HG02852 (cell line): ENCODE results near the gene TMEM129.
"Not testable (repeated sequence)": the region's sequence is repeated elsewhere in the genome, so short reads cannot be mapped to it uniquely, and the experiment has no call there.

Experiments used
- ATAC-seq: cut with Tn5 transposase; IDR thresholded peaks from one replicate; pipeline ENCODE4 v1.9.1; 2021; ENCODE audit warnings: mild to moderate bottlenecking, moderate library complexity; ENCODE audit not compliant: unreplicated experiment

The TMEM129 gene

GRCh38 chr4:1703867-1704266 is 17.3 kb downstream of the TMEM129 start:
- ATAC-seq: no peak

GRCh38 chr4:1701671-1702070 is 19.5 kb downstream of the TMEM129 start:
- not testable (repeated sequence) for ATAC-seq

GRCh38 chr4:1695913-1696312 is 25.2 kb downstream of the TMEM129 start:
- no peak for ATAC-seq

GRCh38 chr4:1693131-1693896 is 27.8 kb downstream of the TMEM129 start:
- peak; percentile 75 for ATAC-seq

- ATAC-seq: no peak
Measured at GRCh38 chr4:1691737-1692373, 29.3 kb downstream of the TMEM129 start.

GRCh38 chr4:1690698-1691097 is 30.4 kb downstream of the TMEM129 start:
- ATAC-seq: no peak

- ATAC-seq: no peak
Measured at GRCh38 chr4:1686440-1687036, 34.6 kb downstream of the TMEM129 start.

- ATAC-seq: no peak
Measured at GRCh38 chr4:1685235-1686150, 35.6 kb downstream of the TMEM129 start.

GRCh38 chr4:1684506-1685234 is 36.5 kb downstream of the TMEM129 start:
- ATAC-seq: peak; percentile 21

GRCh38 chr4:1683736-1684505 is 37.2 kb downstream of the TMEM129 start, which contains the start of gene FAM53A:
Gene FAM53A (minus strand): TSS chr4:1684313. CDS start chr4:1668741, 15,572 bp downstream.
- ATAC-seq: peak; percentile 85

GRCh38 chr4:1683261-1683735 is 37.8 kb downstream of the TMEM129 start:
- ATAC-seq: no peak

GRCh38 chr4:1682860-1683259 is 38.3 kb downstream of the TMEM129 start:
- no peak for ATAC-seq

- ATAC-seq: no peak
Measured at GRCh38 chr4:1678244-1678643, 42.9 kb downstream of the TMEM129 start.

- no peak for ATAC-seq
Measured at GRCh38 chr4:1676605-1677525, 44.3 kb downstream of the TMEM129 start.

- no peak for ATAC-seq
Measured at GRCh38 chr4:1675802-1676137, 45.4 kb downstream of the TMEM129 start.

GRCh38 chr4:1675136-1675801 is 45.9 kb downstream of the TMEM129 start:
- no peak for ATAC-seq

GRCh38 chr4:1674682-1675081 is 46.4 kb downstream of the TMEM129 start:
- ATAC-seq: no peak

GRCh38 chr4:1673671-1674070 is 47.5 kb downstream of the TMEM129 start:
- no peak for ATAC-seq
